Adrenal gland (tissue), 5 donors: Measurements from ENCODE around the gene HADHB.

Source experiments
- CTCF ChIP-seq, 6 experiments: fragments of 450-650 bp in 4 of 6; fragments of 200-600 bp in 2 of 6; sonication (generic) in 1 of 6; IDR thresholded peaks; 1 replicate in 5 of 6; 2 replicates in 1 of 6; pipeline versions ENCODE4 v1.5.1 to v1.8.0; 2016 to 2021; ENCODE audit warnings: antibody characterized with exemption in 6 of 6, mild to moderate bottlenecking in 2 of 6, moderate library complexity in 1 of 6
- POLR2A ChIP-seq, 2 donors: fragments of 450-650 bp; IDR thresholded peaks; one replicate each; pipeline ENCODE4 v1.6.1; 2017; ENCODE audit warnings: antibody characterized with exemption in 2 of 2, mild to moderate bottlenecking in 2 of 2, moderate library complexity in 1 of 2
- donor health status: DM: no; HTN: no; CAD: no.

DNA sequence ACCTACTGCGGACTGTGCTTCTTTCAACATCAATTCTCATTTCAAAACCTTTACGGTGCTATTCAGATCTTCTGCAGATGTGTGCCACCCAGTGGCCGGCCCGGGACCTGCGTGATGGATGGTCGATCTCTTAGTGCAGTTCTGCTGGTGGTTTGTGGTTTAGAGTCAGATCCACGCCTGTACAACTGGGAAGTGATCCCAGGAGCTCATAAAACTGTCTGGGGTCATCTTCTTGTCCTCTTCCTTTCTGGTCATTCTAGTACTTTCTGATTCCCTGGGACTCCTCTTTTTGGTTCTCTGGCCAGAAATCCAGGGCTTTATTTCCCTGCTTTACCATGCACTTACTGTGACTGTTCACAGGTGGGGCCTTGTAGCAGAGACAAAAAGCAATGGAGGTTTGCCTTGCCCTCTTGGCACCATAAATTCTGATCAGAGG is 85.4 kb downstream of the HADHB start:
- TF ChIP-seq CTCF (IDR thresholded peaks at IDR 0.05), result peak; percentile 82 to 92 (median 88)
- no peak for TF ChIP-seq POLR2A (IDR thresholded peaks at IDR 0.05)
